ENCODE data around the gene ZNF784. TPM values are rescaled to one million over a fixed set of nuclear protein-coding genes. Genes with fewer than 3 reads are reported as not detected.

The ZNF784 gene
- total and polyA plus RNA-seq, 5 experiments from 2014 or later = 0.64 to 9.2 (median 1.4) TPM

GRCh38 chr19:55647732-55648584 is 23.6 kb upstream of the ZNF784 start, which contains the start of gene CCDC106:
TSS of gene CCDC106 (plus strand) at chr19:55648212. CDS start at chr19:55649047, 835 bp downstream.
- Mint-ChIP-seq H3K9me3 (no peaks in the 10 kb centered on the region), H3K27me3 (no peaks in the 10 kb centered on the region), H3K36me3 (peaks cover 0 to 8% (median 0%) of the 10 kb centered on the region in 3 donors), H3K4me1 (peaks cover 24 to 59% (median 55%) of the 10 kb centered on the region in 4 donors), H3K4me3 (peak within 1 kb of the TSS; percentile 84 to 94 (median 89)), H3K27ac (peak within 1 kb of the TSS; percentile 80 to 92 (median 88))
- peak; percentile 51 to 52 for ATAC-seq
- DNase-seq = peak in 9 of 10 donors; percentile 36 to 79 (median 63)
- POLR2A ChIA-PET = interaction anchor here (0.9 to 9.2 kb wide), 9 partner anchors 13 to 264 kb away, joined by 3 to 148 read pairs (median 3); partner anchors contain the start of genes TMEM238, ZNF628 and ZNF784

GRCh38 chr19:55646889-55647731 is 22.7 kb upstream of the ZNF784 start:
- Mint-ChIP-seq H3K4me3 (peak overlapping the region; percentile 84 to 94 (median 89)), H3K27ac (peak overlapping the region; percentile 51 to 92 (median 84)), H3K9me3 (no peaks in the 10 kb centered on the region), H3K27me3 (no peaks in the 10 kb centered on the region), H3K36me3 (peaks cover 0 to 8% (median 0%) of the 10 kb centered on the region in 3 donors), H3K4me1 (peaks cover 25 to 61% (median 58%) of the 10 kb centered on the region in 4 donors)
- peak in 1 of 10 donors; percentile 35 for DNase-seq
- POLR2A ChIA-PET = interaction anchor here (1.0 to 9.2 kb wide), 8 partner anchors 10 to 263 kb away, joined by 3 to 148 read pairs (median 4); partner anchors contain the start of genes TMEM238 and ZNF784
- no peak for ATAC-seq

- Mint-ChIP-seq H3K4me1 (peaks cover 32 to 65% (median 63%) of the 10 kb centered on the region in 4 donors), H3K4me3 (peak overlapping the region; percentile 36 to 91 (median 56)), H3K36me3 (peaks cover 0 to 8% (median 0%) of the 10 kb centered on the region in 3 donors), H3K27me3 (no peaks in the 10 kb centered on the region), H3K9me3 (no peaks in the 10 kb centered on the region), H3K27ac (peak overlapping the region in 6 of 10 donors; percentile 15 to 82 (median 69))
- POLR2A ChIA-PET = interaction anchor here (0.7 to 9.2 kb wide), 3 partner anchors 9 to 46 kb away, joined by 3 to 148 read pairs (median 3); partner anchors contain the start of genes FIZ1 and ZNF524
- DNase-seq (no peak), ATAC-seq (no peak)
These were observed 21.1 kb upstream of the ZNF784 start for GRCh38 chr19:55645512-55645881.

- H3K4me1 Mint-ChIP-seq = peaks cover 31 to 65% (median 62%) of the 10 kb centered on the region in 4 donors
- H3K4me3 Mint-ChIP-seq = peak overlapping the region; percentile 91 to 99 (median 94)
- ATAC-seq (no peak), DNase-seq (peak in 1 of 10 donors; percentile 38)
- H3K27me3 Mint-ChIP-seq = no peaks in the 10 kb centered on the region
- peak overlapping the region in 6 of 10 donors; percentile 38 to 99 (median 94) for H3K27ac Mint-ChIP-seq
- POLR2A ChIA-PET = interaction anchor here (0.7 to 9.2 kb wide), 6 partner anchors 8 to 527 kb away, joined by 3 to 148 read pairs (median 4); partner anchors contain the start of genes FIZ1, PPP1R12C, U2AF2 and ZNF524
- H3K9me3 Mint-ChIP-seq = no peaks in the 10 kb centered on the region
- H3K36me3 Mint-ChIP-seq = peaks cover 0 to 8% (median 0%) of the 10 kb centered on the region in 3 donors
These were observed 20.6 kb upstream of the ZNF784 start for GRCh38 chr19:55644842-55645511.

GRCh38 chr19:55644191-55644833 is 19.9 kb upstream of the ZNF784 start:
- ATAC-seq (no peak), DNase-seq (peak in 1 of 10 donors; percentile 54)
- H3K27ac Mint-ChIP-seq = peak overlapping the region; percentile 87 to 99 (median 94)
- POLR2A ChIA-PET = interaction anchor here (0.7 to 9.2 kb wide), 6 partner anchors 9 to 527 kb away, joined by 3 to 148 read pairs (median 5); partner anchors contain the start of genes PPP1R12C, U2AF2 and ZNF865
- H3K4me1 Mint-ChIP-seq = peaks cover 27 to 64% (median 61%) of the 10 kb centered on the region in 4 donors
- H3K36me3 Mint-ChIP-seq = peaks cover 0 to 6% (median 0%) of the 10 kb centered on the region in 3 donors
- peak overlapping the region; percentile 91 to 99 (median 94) for H3K4me3 Mint-ChIP-seq
- no peaks in the 10 kb centered on the region for H3K27me3 Mint-ChIP-seq
- no peaks in the 10 kb centered on the region for H3K9me3 Mint-ChIP-seq

- no peaks in the 10 kb centered on the region for H3K27me3 Mint-ChIP-seq
- POLR2A ChIA-PET = interaction anchor here (1.0 to 9.2 kb wide), 5 partner anchors 9 to 526 kb away, joined by 3 to 148 read pairs (median 6); partner anchors contain the start of genes PPP1R12C, U2AF2 and ZNF865
- H3K9me3 Mint-ChIP-seq = no peaks in the 10 kb centered on the region
- H3K4me3 Mint-ChIP-seq = peak overlapping the region; percentile 91 to 99 (median 94)
- peak in 1 of 10 donors; percentile 60 for DNase-seq
- peak overlapping the region; percentile 87 to 99 (median 94) for H3K27ac Mint-ChIP-seq
- ATAC-seq = no peak
- H3K4me1 Mint-ChIP-seq = peaks cover 30 to 65% (median 62%) of the 10 kb centered on the region in 4 donors
- H3K36me3 Mint-ChIP-seq = peaks cover 0 to 6% (median 2%) of the 10 kb centered on the region in 3 donors
These were observed 19.5 kb upstream of the ZNF784 start for GRCh38 chr19:55643887-55644176.

- POLR2A ChIA-PET = interaction anchor here (0.5 to 9.2 kb wide), 19 partner anchors 8 to 607 kb away, joined by 3 to 148 read pairs (median 5); partner anchors contain the start of genes EPN1, FIZ1, U2AF2 and ZNF444
- Mint-ChIP-seq H3K27me3 (no peaks in the 10 kb centered on the region), H3K36me3 (peaks cover 0 to 10% (median 2%) of the 10 kb centered on the region in 3 donors), H3K9me3 (no peaks in the 10 kb centered on the region), H3K4me3 (peak within 1 kb of the TSS; percentile 91 to 99 (median 94)), H3K27ac (peak within 1 kb of the TSS; percentile 94 to 99 (median 98)), H3K4me1 (peaks cover 30 to 67% (median 61%) of the 10 kb centered on the region in 4 donors)
- DNase-seq (peak; percentile 67 to 86 (median 76)), ATAC-seq (peak; percentile 45 to 51)
These were observed 18.9 kb upstream of the ZNF784 start, which contains the start of gene ZNF581 for GRCh38 chr19:55643003-55643886. TSS of gene ZNF581 (plus strand) at chr19:55643649. CDS start at chr19:55644572, 923 bp downstream.

GRCh38 chr19:55642153-55643002 is 18.0 kb upstream of the ZNF784 start:
- DNase-seq (peak in 6 of 10 donors; percentile 24 to 66 (median 44)), ATAC-seq (peak; percentile 24 to 36)
- POLR2A ChIA-PET = interaction anchor here (0.7 to 9.2 kb wide), 17 partner anchors 7 to 499 kb away, joined by 3 to 148 read pairs (median 5); partner anchors contain the start of genes EPN1, FIZ1, U2AF2 and ZNF444
- Mint-ChIP-seq H3K27me3 (no peaks in the 10 kb centered on the region), H3K27ac (peak overlapping the region; percentile 94 to 99 (median 98)), H3K4me1 (peaks cover 36 to 71% (median 65%) of the 10 kb centered on the region in 4 donors), H3K9me3 (no peaks in the 10 kb centered on the region), H3K36me3 (peaks cover 0 to 14% (median 4%) of the 10 kb centered on the region in 3 donors), H3K4me3 (peak overlapping the region; percentile 91 to 99 (median 94))

GRCh38 chr19:55641426-55642152 is 17.2 kb upstream of the ZNF784 start:
- POLR2A ChIA-PET = interaction anchor here (1.0 to 9.2 kb wide), 12 partner anchors 7 to 165 kb away, joined by 4 to 148 read pairs (median 10); partner anchors contain the start of genes FIZ1, U2AF2, ZNF524 and ZNF628
- Mint-ChIP-seq H3K36me3 (peaks cover 0 to 14% (median 4%) of the 10 kb centered on the region in 3 donors), H3K4me3 (peak overlapping the region; percentile 84 to 98 (median 94)), H3K9me3 (no peaks in the 10 kb centered on the region), H3K27ac (peak overlapping the region; percentile 83 to 99 (median 95)), H3K4me1 (peaks cover 37 to 71% (median 66%) of the 10 kb centered on the region in 4 donors), H3K27me3 (no peaks in the 10 kb centered on the region)
- ATAC-seq (peak; percentile 7 to 8), DNase-seq (peak in 6 of 10 donors; percentile 28 to 69 (median 46))
